Mesendoderm (in vitro differentiated cells): ENCODE data around the gene KCNJ3.

ENCODE experiments used
- DNase-seq: peaks from one replicate; pipeline ENCODE4 v3.0.0; 2013
- H2AK5ac ChIP-seq: 2 replicates; pipeline ENCODE4 v1.6.1; 2013; ENCODE audit warnings: low read length, inconsistent platforms
- H2BK120ac ChIP-seq: 2 replicates; pipeline ENCODE4 v1.6.1; 2013; ENCODE audit warnings: low read depth, mild to moderate bottlenecking, low read length, moderate library complexity, mixed read lengths
- H2BK15ac ChIP-seq: replicated peaks from 2 replicates; pipeline ENCODE4 v1.6.1; 2013; ENCODE audit warnings: low read depth, mild to moderate bottlenecking, moderate library complexity
- H2BK5ac ChIP-seq: 2 replicates; pipeline ENCODE4 v1.6.1; 2013; ENCODE audit warnings: low read length, inconsistent platforms
- H3K18ac ChIP-seq: 2 replicates; pipeline ENCODE4 v1.6.1; 2013; ENCODE audit warnings: mild to moderate bottlenecking, low read length, mixed read lengths
- H3K23ac ChIP-seq: one replicate; pipeline ENCODE4 v1.6.1; 2013; ENCODE audit warnings: low read length
- H3K27ac ChIP-seq: 2 replicates; pipeline ENCODE4 v1.5.1; 2013; ENCODE audit warnings: low read depth, mild to moderate bottlenecking, inconsistent platforms, low read length, moderate library complexity
- H3K27me3 ChIP-seq: 2 replicates; pipeline ENCODE4 v1.6.1; 2013; ENCODE audit warnings: low read length, control low read depth, mild to moderate bottlenecking, inconsistent platforms; ENCODE audit not compliant: insufficient read depth, poor library complexity
- H3K36me3 ChIP-seq: 2 replicates; pipeline ENCODE4 v1.6.1; 2013; ENCODE audit warnings: low read length, inconsistent platforms; ENCODE audit not compliant: control insufficient read depth, insufficient read depth
- H3K4ac ChIP-seq: one replicate; pipeline ENCODE4 v1.6.1; 2013; ENCODE audit warnings: low read depth, mild to moderate bottlenecking, low read length, moderate library complexity
- H3K4me1 ChIP-seq: 2 replicates; pipeline ENCODE4 v1.6.1; 2013; ENCODE audit warnings: low read depth, low read length, inconsistent platforms; ENCODE audit not compliant: control insufficient read depth
- H3K4me2 ChIP-seq: 2 replicates; pipeline ENCODE4 v1.6.1; 2013; ENCODE audit warnings: low read length
- H3K4me3 ChIP-seq: 2 replicates; pipeline ENCODE4 v1.5.1; 2013; ENCODE audit warnings: mild to moderate bottlenecking, low read length
- H3K56ac ChIP-seq: one replicate; pipeline ENCODE4 v1.6.1; 2013; ENCODE audit warnings: low read length
- H3K79me1 ChIP-seq: 2 replicates; pipeline ENCODE4 v1.6.1; 2013; ENCODE audit warnings: low read length, inconsistent platforms
- H3K79me2 ChIP-seq: 2 replicates; pipeline ENCODE4 v1.6.1; 2013; ENCODE audit warnings: mild to moderate bottlenecking, low read length; ENCODE audit not compliant: control insufficient read depth, insufficient read depth
- H3K9ac ChIP-seq: 2 replicates; pipeline ENCODE4 v1.6.1; 2013; ENCODE audit warnings: low read length, inconsistent platforms
- H4K5ac ChIP-seq: one replicate; pipeline ENCODE4 v1.6.1; 2013; ENCODE audit warnings: low read length
- H4K8ac ChIP-seq: one replicate; pipeline ENCODE4 v1.6.1; 2013; ENCODE audit warnings: low read depth, mild to moderate bottlenecking, control low read depth, low read length, moderate library complexity
- WGBS: extraction: QIAGEN DNeasy Blood & Tissue Kit; methylation state at CpG from one replicate; pipeline ENCODE4 v1.1.7; 2013; ENCODE audit warnings: low lambda C conversion rate, missing lambda C conversion rate; ENCODE audit not compliant: insufficient coverage; ENCODE audit errors: extremely low coverage; 5-methylcytosine and 5-hydroxymethylcytosine counted together

Gene KCNJ3

DNA sequence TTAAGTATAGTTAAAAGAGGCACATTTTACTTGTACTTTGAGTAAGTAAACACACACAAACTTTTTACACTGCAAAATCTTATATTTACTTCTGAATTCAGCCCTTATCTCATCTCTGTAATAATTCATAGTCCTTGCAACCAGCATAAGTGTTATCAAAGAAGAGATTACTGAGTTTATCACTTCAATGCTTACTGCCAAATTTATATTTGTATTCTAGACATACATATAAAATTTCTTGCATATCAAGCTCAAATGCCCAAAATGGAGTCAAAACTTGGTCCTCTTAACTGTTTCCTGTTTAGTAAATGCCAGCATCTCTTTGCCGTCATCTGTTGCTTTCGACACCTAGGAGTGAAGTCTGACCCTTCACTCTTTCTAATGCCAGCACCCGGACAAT is 21.1 kb upstream of the KCNJ3 start:
- Histone ChIP-seq H3K36me3 (no peaks in the 10 kb centered on the region), H2BK15ac (no peak overlapping the region), H3K27ac (no peak overlapping the region), H3K27me3 (no peaks in the 10 kb centered on the region), H3K23ac (no peak overlapping the region), H3K4me2 (no peak overlapping the region), H2BK5ac (no peak overlapping the region), H3K4ac (no peak overlapping the region), H2AK5ac (no peak overlapping the region), H3K56ac (no peak overlapping the region), H3K79me1 (no peaks in the 10 kb centered on the region), H3K4me1 (no peaks in the 10 kb centered on the region), H3K79me2 (no peaks in the 10 kb centered on the region), H4K5ac (no peak overlapping the region), H3K4me3 (no peak overlapping the region), H3K9ac (no peak overlapping the region), H3K18ac (no peak overlapping the region), H4K8ac (no peak overlapping the region), H2BK120ac (no peak overlapping the region)
- no CpG with 5 or more reads among the region's 3 CpGs for WGBS
- no peak for DNase-seq

DNA sequence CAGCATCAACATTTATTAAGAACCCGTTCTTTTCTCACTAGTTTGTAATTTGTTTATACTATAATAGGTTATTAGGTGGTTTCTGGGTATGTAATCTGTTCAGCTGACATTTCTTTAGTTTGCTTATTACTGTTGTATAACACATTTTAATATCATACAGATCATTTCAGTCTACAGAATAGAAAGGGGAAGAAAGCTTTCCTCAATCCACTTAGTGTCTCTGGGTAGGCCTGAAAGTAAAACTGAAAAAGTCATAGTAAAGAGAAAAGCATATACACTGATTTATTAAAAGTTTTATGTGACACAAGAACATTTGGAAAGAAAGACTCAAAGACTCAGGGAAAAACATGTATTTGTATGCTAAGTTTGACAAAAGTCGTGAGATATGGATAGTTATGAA is 16.8 kb upstream of the KCNJ3 start:
- DNase-seq: no peak
- Histone ChIP-seq H3K4me2 (no peak overlapping the region), H2AK5ac (no peak overlapping the region), H3K36me3 (no peaks in the 10 kb centered on the region), H3K4me1 (no peaks in the 10 kb centered on the region), H3K4me3 (no peak overlapping the region), H4K8ac (no peak overlapping the region), H2BK5ac (no peak overlapping the region), H3K9ac (no peak overlapping the region), H3K56ac (no peak overlapping the region), H3K27me3 (no peaks in the 10 kb centered on the region), H4K5ac (no peak overlapping the region), H3K18ac (no peak overlapping the region), H3K4ac (no peak overlapping the region), H3K27ac (no peak overlapping the region), H3K23ac (no peak overlapping the region), H3K79me1 (no peaks in the 10 kb centered on the region), H3K79me2 (no peaks in the 10 kb centered on the region), H2BK15ac (no peak overlapping the region), H2BK120ac (no peak overlapping the region)
- WGBS: 100% methylated on average over 1 of the region's 2 CpGs

DNA sequence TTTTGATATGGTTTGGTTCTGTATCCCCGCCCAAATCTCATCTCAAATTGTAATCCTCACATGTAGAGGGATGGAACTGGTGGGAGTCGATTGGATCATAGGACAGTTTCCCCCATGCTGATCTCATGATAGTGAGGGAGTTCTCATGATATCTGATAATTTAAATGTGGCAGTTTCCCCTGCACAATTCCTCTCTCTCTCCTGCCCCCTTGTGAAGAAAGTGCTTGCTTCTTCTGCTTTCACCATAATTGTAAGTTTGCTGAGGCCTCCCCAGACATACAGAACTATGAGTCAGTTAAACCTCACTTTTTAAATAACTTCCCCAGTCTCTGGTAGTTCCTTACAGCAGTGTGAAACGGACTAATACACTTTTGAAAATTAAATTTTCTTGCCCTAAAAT is 12.3 kb upstream of the KCNJ3 start:
- Histone ChIP-seq H3K36me3 (no peaks in the 10 kb centered on the region), H3K4ac (no peak overlapping the region), H3K23ac (no peak overlapping the region), H3K18ac (no peak overlapping the region), H3K4me2 (no peak overlapping the region), H3K79me2 (no peaks in the 10 kb centered on the region), H3K56ac (no peak overlapping the region), H3K27ac (no peak overlapping the region), H3K9ac (no peak overlapping the region), H3K4me3 (no peak overlapping the region), H2BK5ac (no peak overlapping the region), H2BK120ac (no peak overlapping the region), H3K4me1 (no peaks in the 10 kb centered on the region), H2AK5ac (no peak overlapping the region), H3K27me3 (no peaks in the 10 kb centered on the region), H3K79me1 (no peaks in the 10 kb centered on the region), H2BK15ac (no peak overlapping the region), H4K5ac (no peak overlapping the region), H4K8ac (no peak overlapping the region)
- no CpG with 5 or more reads among the region's 3 CpGs for WGBS
- DNase-seq: peak; percentile 62

DNA sequence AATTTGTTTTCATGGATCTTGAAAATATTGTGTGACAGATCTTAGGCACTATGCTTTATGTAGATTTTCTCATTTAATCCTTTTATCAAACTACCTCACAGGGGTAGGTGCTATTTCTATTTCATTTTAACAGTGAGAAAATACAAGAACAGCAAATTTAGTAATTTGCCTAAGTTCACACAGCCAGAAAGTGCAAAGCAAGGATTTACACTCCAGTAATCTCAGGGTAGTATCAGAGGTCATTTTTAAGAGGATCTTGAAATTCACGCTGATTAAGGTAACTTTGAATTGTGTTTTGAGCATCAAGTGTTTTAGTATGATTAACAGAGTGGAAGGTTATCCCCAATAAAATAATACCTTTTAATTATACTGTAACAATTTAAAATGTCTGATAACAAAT is 10.1 kb upstream of the KCNJ3 start:
- H3K27me3 ChIP-seq: no peaks in the 10 kb centered on the region
- no peaks in the 10 kb centered on the region for H3K36me3 ChIP-seq
- no peak overlapping the region for H3K4me2 ChIP-seq
- H4K5ac ChIP-seq: no peak overlapping the region
- no peaks in the 10 kb centered on the region for H3K4me1 ChIP-seq
- H4K8ac ChIP-seq: no peak overlapping the region
- no peak overlapping the region for H3K18ac ChIP-seq
- H2BK15ac ChIP-seq: no peak overlapping the region
- no peak overlapping the region for H3K23ac ChIP-seq
- no peak overlapping the region for H3K27ac ChIP-seq
- no peak overlapping the region for H2BK120ac ChIP-seq
- no peak overlapping the region for H2BK5ac ChIP-seq
- no peak for DNase-seq
- no CpG with 5 or more reads among the region's 1 CpG for WGBS
- H3K9ac ChIP-seq: no peak overlapping the region
- H3K79me2 ChIP-seq: no peaks in the 10 kb centered on the region
- H3K79me1 ChIP-seq: no peaks in the 10 kb centered on the region
- H3K56ac ChIP-seq: no peak overlapping the region
- H2AK5ac ChIP-seq: no peak overlapping the region
- H3K4ac ChIP-seq: no peak overlapping the region
- no peak overlapping the region for H3K4me3 ChIP-seq

DNA sequence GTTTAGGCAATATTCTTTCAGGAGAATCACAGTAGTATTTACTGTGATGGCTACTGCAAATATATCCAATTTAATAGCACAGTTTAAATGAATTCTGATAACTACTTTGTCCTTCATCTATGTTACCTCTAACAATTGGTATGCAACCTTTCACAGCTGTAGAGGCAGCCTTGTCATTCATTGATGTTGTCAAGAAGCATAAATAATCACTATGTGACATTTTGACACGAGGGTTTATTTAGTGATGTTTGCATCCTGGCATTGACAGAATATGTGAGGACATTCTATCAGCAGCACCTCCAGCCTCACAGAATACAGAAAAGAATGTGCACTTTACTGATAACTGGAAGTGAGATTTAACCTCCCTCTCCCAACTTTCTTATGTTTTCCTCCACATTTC is 9.3 kb upstream of the KCNJ3 start:
- no peak overlapping the region for H3K9ac ChIP-seq
- no peak overlapping the region for H2BK120ac ChIP-seq
- no peak overlapping the region for H3K4me2 ChIP-seq
- H3K27me3 ChIP-seq: no peaks in the 10 kb centered on the region
- no peak overlapping the region for H3K4ac ChIP-seq
- no peak for DNase-seq
- H3K27ac ChIP-seq: no peak overlapping the region
- H3K4me3 ChIP-seq: no peak overlapping the region
- no CpG with 5 or more reads among the region's 1 CpG for WGBS
- H3K18ac ChIP-seq: no peak overlapping the region
- H2BK5ac ChIP-seq: no peak overlapping the region
- no peaks in the 10 kb centered on the region for H3K79me2 ChIP-seq
- H2BK15ac ChIP-seq: no peak overlapping the region
- H3K23ac ChIP-seq: no peak overlapping the region
- no peak overlapping the region for H4K8ac ChIP-seq
- no peak overlapping the region for H3K56ac ChIP-seq
- no peaks in the 10 kb centered on the region for H3K36me3 ChIP-seq
- H3K4me1 ChIP-seq: no peaks in the 10 kb centered on the region
- H2AK5ac ChIP-seq: no peak overlapping the region
- H3K79me1 ChIP-seq: no peaks in the 10 kb centered on the region
- H4K5ac ChIP-seq: no peak overlapping the region

DNA sequence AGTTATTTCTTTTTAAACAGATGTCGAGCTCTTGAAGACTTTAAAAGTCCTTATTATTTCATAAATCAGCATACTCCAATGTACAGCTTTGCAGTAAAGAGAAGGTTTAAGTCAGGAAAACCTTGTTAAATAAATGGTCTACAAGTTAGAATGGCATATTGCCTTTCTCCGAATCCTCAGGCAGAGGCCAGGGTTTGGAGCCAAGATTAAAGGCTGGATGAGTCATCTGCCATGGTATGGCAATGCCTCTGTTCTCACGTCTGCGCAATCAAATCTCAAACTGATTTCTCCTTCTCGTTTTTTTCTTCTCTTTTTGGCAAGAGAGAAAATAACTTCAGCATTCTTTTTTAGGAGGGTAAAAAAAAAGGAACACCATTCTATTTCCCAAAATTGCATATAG is 5.6 kb upstream of the KCNJ3 start:
- H4K5ac ChIP-seq: no peak overlapping the region
- H3K27me3 ChIP-seq: no peaks in the 10 kb centered on the region
- WGBS: no CpG with 5 or more reads among the region's 5 CpGs
- H3K36me3 ChIP-seq: no peaks in the 10 kb centered on the region
- H3K79me2 ChIP-seq: no peaks in the 10 kb centered on the region
- no peak overlapping the region for H3K18ac ChIP-seq
- H3K23ac ChIP-seq: no peak overlapping the region
- no peaks in the 10 kb centered on the region for H3K4me1 ChIP-seq
- no peak overlapping the region for H3K27ac ChIP-seq
- peak; percentile 49 for DNase-seq
- no peak overlapping the region for H3K4me2 ChIP-seq
- no peak overlapping the region for H3K4ac ChIP-seq
- H3K56ac ChIP-seq: no peak overlapping the region
- H2BK15ac ChIP-seq: no peak overlapping the region
- no peak overlapping the region for H2AK5ac ChIP-seq
- no peaks in the 10 kb centered on the region for H3K79me1 ChIP-seq
- no peak overlapping the region for H4K8ac ChIP-seq
- H2BK5ac ChIP-seq: no peak overlapping the region
- H3K9ac ChIP-seq: no peak overlapping the region
- no peak overlapping the region for H3K4me3 ChIP-seq
- no peak overlapping the region for H2BK120ac ChIP-seq
